Stimulated activated naive B cell treated with anti-CD40 and anti-IgM and Interleukin-4, amounts not matched to agents 10 μg/mL and 1 μg/mL and 100 μg/mL, for 72 hours (primary cell): ENCODE measurements around the gene VEGFB.
A peak's percentile ranks its signal among the peaks of the same experiment; 100 is the strongest.

ENCODE experiments used
- ATAC-seq, 2 donors: fragments of 150-1000 bp; cut with Tn5 transposase; replicated peaks; 2 replicates each; pipeline ENCODE4 v1.10.0; 2021; ENCODE audit warnings: moderate library complexity in 1 of 2
- DNase-seq: peaks from one replicate; pipeline ENCODE4 v3.0.0; 2021
- H3K27ac Mint-ChIP-seq: one replicate; pipeline ENCODE4 v1.8.0; 2022; ENCODE audit warnings: mild to moderate bottlenecking, mixed read lengths
- H3K27me3 Mint-ChIP-seq, 2 donors: one replicate each; pipeline ENCODE4 v1.8.0; 2022; ENCODE audit warnings: mixed read lengths in 2 of 2
- H3K36me3 Mint-ChIP-seq, 2 donors: one replicate each; pipeline ENCODE4 v1.8.0; 2022; ENCODE audit warnings: mixed read lengths in 2 of 2, mild to moderate bottlenecking in 1 of 2
- H3K4me1 Mint-ChIP-seq, 2 donors: one replicate each; pipeline ENCODE4 v1.8.0; 2022; ENCODE audit warnings: mixed read lengths in 2 of 2, mild to moderate bottlenecking in 1 of 2
- H3K4me3 Mint-ChIP-seq, 2 donors: one replicate each; pipeline ENCODE4 v1.8.0; 2022; ENCODE audit warnings: mild to moderate bottlenecking in 2 of 2, mixed read lengths in 2 of 2, moderate library complexity in 1 of 2
- H3K9me3 Mint-ChIP-seq, 2 donors: one replicate each; pipeline ENCODE4 v1.8.0; 2022; ENCODE audit warnings: mixed read lengths in 2 of 2, mild to moderate bottlenecking in 1 of 2

The VEGFB gene

DNA sequence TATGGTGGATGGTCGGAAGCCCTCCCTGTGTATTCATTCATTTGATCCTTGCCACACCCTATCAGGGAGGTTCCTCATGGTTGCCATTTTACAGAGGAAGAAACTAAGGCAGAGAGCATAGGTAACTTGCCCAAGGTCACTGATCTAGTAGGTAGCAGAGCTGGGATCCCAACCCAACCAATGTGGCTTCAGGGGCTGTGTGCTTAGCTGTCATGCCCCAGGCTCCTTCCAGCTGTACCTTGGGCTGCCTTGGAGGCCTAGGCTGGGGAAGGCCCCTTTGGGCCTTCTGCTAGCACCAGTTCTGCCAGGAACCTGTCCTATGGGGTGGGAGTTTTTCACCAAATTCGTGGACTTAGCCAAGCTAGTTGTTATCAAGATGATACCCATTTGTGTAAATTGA is 41.5 kb downstream of the VEGFB start:
- H3K36me3 Mint-ChIP-seq: peaks cover 12 to 16% of the 10 kb centered on the region in 2 donors
- H3K4me3 Mint-ChIP-seq: no peak overlapping the region
- H3K27me3 Mint-ChIP-seq: no peaks in the 10 kb centered on the region
- ATAC-seq (no peak), DNase-seq (no peak)
- H3K9me3 Mint-ChIP-seq: no peaks in the 10 kb centered on the region
- H3K4me1 Mint-ChIP-seq: peaks cover 8 to 24% of the 10 kb centered on the region in 2 donors
- no peak overlapping the region for H3K27ac Mint-ChIP-seq

DNA sequence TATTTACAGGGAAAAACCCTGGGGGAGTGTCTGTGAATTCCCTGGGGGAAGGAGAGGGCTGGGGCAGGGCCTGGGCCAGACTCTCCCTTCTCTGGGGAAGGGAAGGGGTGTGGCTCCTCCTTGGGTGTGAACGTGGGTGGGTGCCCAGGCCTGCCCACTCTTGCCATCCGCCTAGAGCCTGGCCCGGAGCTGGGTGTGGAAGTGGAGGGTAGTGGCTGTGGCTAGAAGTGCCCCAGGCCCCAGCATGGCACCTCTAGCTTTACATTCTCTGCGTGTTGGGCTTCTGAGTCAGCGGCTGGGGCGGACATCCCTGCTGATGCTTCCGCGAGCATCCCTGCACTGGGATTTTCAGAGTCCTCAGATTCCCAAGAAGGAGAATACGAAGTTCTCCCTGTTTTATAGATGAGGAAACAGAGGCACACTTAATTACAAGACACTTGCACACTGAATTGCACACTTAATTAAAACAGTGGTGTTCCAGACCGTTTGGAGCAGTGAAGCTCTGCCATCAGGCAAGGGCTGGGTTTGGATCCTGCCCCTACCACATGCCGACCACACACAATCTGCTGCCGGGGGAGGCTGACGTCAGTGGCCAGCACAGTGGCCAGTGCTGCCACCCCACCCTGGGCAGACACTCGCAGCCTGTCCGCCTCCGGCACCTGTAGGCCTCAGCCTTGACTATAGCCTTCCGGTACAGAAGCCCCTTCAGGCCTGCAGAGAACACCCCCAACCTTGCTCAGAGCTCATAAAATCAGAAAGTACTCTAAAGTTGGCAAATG is 42.5 kb downstream of the VEGFB start:
- no peak overlapping the region for H3K27ac Mint-ChIP-seq
- peaks cover 20 to 25% of the 10 kb centered on the region in 2 donors for H3K36me3 Mint-ChIP-seq
- no peak for ATAC-seq
- no peaks in the 10 kb centered on the region for H3K9me3 Mint-ChIP-seq
- H3K27me3 Mint-ChIP-seq: no peaks in the 10 kb centered on the region
- peaks cover 6 to 25% of the 10 kb centered on the region in 2 donors for H3K4me1 Mint-ChIP-seq
- DNase-seq: no peak
- H3K4me3 Mint-ChIP-seq: no peak overlapping the region

DNA sequence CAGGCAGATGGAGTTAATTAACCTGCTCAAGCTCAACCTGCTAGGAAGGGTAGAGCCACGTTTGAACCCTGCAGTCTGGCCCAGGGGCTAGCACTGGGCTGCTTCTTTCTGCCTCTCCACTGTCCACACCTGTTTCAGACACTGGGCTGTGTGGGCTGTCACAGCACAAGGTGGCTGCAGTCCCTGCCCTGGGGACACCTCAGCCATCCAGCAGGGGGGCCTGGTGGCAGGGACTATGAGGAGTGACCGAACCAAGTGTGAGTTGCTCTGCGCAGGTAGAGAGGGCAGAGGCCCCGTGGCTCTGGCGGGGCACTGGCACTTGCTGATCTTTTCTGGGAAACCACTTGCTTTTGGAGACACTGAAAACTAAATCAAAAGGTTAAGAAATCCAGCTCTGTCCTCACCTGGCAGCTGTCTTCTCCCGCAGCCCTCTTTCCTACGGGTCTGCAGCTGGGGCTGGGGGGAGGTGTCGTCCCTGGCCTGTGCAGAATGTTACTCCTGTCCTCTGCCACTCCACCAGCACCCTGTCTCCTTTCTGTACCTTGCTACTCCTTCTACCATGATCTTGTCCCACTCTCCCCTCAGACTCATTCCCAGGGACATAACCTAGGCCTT is 44.3 kb downstream of the VEGFB start:
- Mint-ChIP-seq H3K4me1 (peaks cover 10 to 30% of the 10 kb centered on the region in 2 donors), H3K27me3 (no peaks in the 10 kb centered on the region), H3K9me3 (no peaks in the 10 kb centered on the region), H3K4me3 (no peak overlapping the region), H3K27ac (no peak overlapping the region), H3K36me3 (peaks cover 22 to 32% of the 10 kb centered on the region in 2 donors)
- DNase-seq (no peak), ATAC-seq (no peak)

DNA sequence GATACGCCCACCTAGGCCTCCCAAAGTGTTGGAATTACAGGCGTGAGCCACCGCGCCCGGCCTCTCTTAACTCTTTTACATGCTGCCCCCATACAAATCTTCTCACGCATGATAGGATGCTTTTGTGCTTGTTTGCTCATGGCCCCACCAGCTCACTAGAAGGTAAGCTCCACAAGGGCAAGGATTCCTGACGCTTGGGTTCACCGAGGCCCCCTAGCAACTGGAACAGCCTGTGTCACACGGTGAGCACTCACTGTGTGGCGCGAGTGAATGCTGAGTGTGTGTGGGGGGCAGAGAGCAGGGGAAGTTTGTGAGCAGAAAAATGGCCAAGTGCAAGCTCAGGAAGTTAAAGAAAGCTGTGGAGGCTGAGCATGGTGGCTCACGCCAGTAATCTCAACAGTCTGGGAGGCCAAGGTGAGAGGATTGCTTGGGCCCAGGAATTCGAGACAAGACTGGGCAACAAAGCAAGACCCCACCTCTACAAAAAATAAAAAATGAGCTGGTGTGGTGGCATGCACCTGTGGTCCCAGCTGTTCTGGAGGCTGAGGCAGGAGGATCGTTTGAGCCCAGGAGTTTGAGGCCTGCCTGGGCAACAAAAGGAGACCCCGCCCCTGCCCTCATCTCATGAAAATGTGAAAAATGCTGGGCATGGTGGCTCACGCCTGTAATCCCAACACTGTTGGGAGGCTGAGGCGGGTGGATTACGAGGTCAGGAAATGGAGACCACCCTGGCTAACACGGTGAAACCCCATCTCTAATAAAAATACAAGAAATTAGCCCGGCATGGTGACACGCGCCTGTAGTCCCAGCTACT is 47.8 kb downstream of the VEGFB start:
- H3K4me1 Mint-ChIP-seq: peaks cover 23 to 41% of the 10 kb centered on the region in 2 donors
- peaks cover 19 to 30% of the 10 kb centered on the region in 2 donors for H3K36me3 Mint-ChIP-seq
- no peaks in the 10 kb centered on the region for H3K27me3 Mint-ChIP-seq
- ATAC-seq (no peak), DNase-seq (no peak)
- H3K9me3 Mint-ChIP-seq: no peaks in the 10 kb centered on the region
- H3K27ac Mint-ChIP-seq: no peak overlapping the region
- no peak overlapping the region for H3K4me3 Mint-ChIP-seq

DNA sequence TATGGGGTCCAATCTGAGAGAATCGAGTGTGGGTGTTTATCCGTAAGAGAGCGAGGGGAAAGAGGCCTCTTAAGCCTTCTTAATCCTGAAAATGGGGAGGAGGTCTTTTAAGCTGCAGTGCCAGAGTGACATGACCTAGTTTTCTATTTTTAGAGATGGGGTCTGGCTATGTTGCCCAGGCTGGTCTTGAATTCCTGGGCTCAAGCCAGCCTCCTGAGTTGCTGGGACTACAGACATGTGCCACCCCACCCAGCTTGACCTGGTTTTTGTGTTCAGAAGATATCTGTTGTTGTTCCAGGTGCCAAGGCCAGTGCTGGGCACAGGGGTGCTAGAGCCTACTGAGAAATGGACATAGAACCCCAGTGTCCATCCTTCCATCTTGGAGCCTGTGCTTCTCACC is 48.7 kb downstream of the VEGFB start:
- H3K27ac Mint-ChIP-seq: no peak overlapping the region
- peaks cover 19 to 30% of the 10 kb centered on the region in 2 donors for H3K36me3 Mint-ChIP-seq
- DNase-seq (no peak), ATAC-seq (no peak)
- peaks cover 25 to 47% of the 10 kb centered on the region in 2 donors for H3K4me1 Mint-ChIP-seq
- H3K27me3 Mint-ChIP-seq: no peaks in the 10 kb centered on the region
- H3K9me3 Mint-ChIP-seq: no peaks in the 10 kb centered on the region
- peak overlapping the region; percentile 45 to 68 for H3K4me3 Mint-ChIP-seq

DNA sequence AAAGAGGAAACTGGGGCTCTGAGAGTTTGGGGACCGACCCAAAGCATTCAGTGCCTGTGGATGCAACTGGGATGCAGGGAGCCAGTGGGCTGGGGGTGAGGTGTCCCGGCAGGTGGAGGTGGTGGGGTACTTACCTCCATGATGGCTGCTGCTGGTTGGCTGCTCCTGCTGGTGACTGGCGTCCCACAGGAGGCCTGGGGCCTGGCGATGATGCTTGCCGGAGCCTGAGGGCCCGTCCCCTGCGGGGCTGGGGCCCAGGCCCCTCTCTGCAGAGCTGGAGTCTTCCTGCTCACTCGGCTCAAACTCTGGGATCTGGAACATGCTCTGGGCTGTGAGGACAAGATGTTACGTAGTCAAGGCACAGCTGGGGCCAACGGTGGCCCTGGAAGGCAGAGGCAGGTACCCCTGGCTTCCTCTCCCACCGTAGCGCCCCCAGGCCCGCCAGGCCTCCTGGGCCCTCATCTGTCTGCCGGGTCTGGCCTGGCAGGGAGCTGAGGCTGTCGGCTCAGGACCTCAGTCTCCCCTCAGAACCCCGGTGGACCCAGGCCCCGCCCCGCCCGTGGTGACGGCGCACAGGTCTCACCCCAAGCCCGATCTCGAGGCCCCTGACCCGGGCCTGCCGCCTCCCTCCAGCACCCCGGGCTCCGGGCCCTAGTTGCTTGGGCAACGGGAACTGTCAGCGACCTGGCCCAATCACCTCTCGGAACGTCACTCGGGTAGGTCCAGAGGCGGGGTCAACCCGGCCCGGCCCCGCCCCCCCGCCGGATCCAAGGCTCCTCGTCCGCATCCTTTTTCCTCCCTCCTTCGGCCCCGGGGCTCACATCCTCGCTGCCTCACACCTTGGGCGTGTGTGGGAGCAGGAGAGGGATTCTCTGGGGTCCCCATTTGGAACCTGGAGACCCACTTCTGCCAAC is 49.9 kb downstream of the VEGFB start, which contains the start of gene BAD:
TSS of gene BAD (minus strand) at position 618 of the 914 bp plus-strand sequence. CDS start at position 321, 297 bp downstream.
- peaks cover 24 to 43% of the 10 kb centered on the region in 2 donors for H3K4me1 Mint-ChIP-seq

DNA sequence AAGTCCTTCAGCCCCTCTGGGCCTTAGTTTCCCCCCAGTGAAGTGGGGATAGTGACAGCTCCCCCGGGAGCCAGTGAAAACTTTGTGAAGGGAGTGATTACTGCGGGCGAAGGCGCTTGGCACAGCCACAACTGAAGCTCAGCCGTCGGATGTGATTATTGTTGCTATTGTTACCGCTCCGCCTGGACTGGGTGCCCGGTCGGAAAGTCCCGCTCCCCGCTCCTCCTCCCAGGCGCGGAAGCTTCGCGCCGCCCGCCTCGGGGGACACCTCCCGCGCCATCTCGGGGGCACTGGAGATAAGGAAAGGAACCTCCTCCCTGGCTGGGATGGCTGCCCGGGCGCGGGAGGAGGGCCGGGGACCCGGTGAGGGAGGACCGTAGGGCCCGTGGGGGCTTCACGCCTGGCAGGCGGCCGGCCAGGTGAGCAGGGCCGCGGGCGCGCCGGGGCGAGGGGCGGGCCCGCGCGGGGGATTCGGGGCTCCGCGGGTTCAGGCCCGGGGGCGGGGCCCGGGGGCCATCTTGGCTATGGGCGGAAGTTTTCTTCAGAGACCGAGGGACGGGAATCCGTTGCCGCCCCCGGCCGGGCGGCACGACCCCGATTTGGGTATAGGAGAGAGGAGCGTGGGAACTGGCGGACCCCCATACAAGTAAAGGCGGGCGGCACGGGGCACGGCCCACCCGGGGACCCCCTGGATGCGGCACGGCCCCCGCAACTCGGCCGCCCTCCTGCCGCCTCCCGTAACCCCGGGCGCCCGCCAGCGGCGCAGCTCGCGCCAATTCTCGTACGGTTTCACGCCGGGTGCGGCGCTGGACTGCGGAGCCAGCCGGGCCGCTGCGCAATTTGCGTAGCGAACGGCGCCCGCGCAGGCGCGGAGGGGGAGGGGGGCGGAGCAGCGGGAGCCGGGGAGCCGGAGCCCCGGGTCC is 50.8 kb downstream of the VEGFB start, which contains the start of gene GPR137:
TSS of gene GPR137 (plus strand) at position 887 of the 923 bp plus-strand sequence. CDS start 677 bp downstream, outside the sequence.
- Mint-ChIP-seq H3K4me1 (peaks cover 24 to 43% of the 10 kb centered on the region in 2 donors), H3K36me3 (peaks cover 14 to 29% of the 10 kb centered on the region in 2 donors), H3K27me3 (no peaks in the 10 kb centered on the region), H3K4me3 (peak within 1 kb of the TSS; percentile 92 to 93), H3K27ac (peak within 1 kb of the TSS; percentile 97), H3K9me3 (no peaks in the 10 kb centered on the region)
- DNase-seq: peak; percentile 85
- ATAC-seq: peak; percentile 70 to 73

More for the DNA sequence above, 49.9 kb downstream of the VEGFB start, which contains the start of gene BAD:
- Mint-ChIP-seq H3K36me3 (peaks cover 17 to 27% of the 10 kb centered on the region in 2 donors), H3K27me3 (no peaks in the 10 kb centered on the region), H3K27ac (peak within 1 kb of the TSS; percentile 97), H3K4me3 (peak within 1 kb of the TSS; percentile 92 to 93), H3K9me3 (no peaks in the 10 kb centered on the region)
- DNase-seq (peak; percentile 88), ATAC-seq (peak; percentile 89 to 91)

DNA sequence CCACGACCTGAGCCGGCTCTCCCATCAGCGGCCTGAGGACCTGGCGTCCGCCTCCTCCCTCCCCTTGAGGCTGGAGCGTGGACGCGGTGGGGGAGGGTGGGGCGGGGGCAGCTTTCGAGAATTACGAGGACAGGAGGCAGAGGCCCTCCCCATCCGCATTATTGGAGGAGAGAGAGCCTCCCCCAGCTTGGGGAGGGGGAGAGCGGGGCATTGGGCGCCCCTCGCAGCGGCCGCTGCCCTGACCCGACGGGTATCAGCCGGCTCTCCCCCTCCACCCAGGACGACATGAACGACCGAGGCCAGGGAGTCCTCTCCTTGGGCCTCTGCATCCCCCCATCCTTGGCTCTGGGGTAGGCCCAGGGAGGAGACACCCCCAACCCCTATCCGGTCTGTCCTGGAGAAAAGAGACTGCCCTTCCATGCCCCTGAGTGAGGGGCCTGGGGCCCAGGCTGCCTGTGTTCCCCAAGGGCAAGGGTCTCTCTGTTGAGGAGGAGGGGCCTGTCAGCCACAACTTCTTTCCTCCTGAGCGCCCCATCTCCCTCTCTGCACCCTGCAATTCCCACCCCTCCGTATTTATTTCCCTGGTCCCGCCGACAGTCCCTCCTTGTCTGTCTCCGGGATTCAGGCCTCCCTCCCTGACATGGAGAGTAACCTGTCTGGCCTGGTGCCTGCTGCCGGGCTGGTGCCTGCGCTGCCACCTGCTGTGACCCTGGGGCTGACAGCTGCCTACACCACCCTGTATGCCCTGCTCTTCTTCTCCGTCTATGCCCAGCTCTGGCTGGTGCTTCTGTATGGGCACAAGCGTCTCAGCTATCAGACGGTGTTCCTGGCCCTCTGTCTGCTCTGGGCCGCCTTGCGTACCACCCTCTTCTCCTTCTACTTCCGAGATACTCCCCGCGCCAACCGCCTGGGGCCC is 51.8 kb downstream of the VEGFB start:
- Mint-ChIP-seq H3K27ac (peak overlapping the region; percentile 91), H3K4me3 (peak overlapping the region; percentile 92 to 93), H3K9me3 (no peaks in the 10 kb centered on the region), H3K27me3 (peaks cover 7 to 9% of the 10 kb centered on the region in 2 donors), H3K36me3 (peaks cover 9 to 30% of the 10 kb centered on the region in 2 donors), H3K4me1 (peaks cover 27 to 50% of the 10 kb centered on the region in 2 donors)
- no peak for DNase-seq
- ATAC-seq: no peak

DNA sequence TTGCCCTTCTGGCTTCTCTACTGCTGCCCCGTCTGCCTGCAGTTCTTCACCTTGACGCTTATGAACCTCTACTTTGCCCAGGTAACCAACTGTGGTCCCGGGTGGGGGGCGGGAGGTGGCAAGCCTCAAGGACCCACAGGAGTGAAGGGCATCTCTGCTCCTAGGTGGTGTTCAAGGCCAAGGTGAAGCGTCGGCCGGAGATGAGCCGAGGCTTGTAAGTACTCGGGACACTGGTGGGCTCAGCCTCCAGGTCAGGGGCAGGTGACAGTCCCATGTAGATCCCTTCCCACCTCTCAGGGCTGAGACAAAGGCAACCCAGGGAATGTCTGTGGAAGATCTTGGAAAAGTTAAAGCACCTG is 52.4 kb downstream of the VEGFB start:
- Mint-ChIP-seq H3K9me3 (no peaks in the 10 kb centered on the region), H3K36me3 (peaks cover 5 to 23% of the 10 kb centered on the region in 2 donors), H3K4me3 (peak overlapping the region; percentile 90 to 93), H3K27ac (peak overlapping the region; percentile 91), H3K27me3 (peaks cover 8 to 9% of the 10 kb centered on the region in 2 donors), H3K4me1 (peaks cover 27 to 44% of the 10 kb centered on the region in 2 donors)
- no peak for DNase-seq
- ATAC-seq: no peak

DNA sequence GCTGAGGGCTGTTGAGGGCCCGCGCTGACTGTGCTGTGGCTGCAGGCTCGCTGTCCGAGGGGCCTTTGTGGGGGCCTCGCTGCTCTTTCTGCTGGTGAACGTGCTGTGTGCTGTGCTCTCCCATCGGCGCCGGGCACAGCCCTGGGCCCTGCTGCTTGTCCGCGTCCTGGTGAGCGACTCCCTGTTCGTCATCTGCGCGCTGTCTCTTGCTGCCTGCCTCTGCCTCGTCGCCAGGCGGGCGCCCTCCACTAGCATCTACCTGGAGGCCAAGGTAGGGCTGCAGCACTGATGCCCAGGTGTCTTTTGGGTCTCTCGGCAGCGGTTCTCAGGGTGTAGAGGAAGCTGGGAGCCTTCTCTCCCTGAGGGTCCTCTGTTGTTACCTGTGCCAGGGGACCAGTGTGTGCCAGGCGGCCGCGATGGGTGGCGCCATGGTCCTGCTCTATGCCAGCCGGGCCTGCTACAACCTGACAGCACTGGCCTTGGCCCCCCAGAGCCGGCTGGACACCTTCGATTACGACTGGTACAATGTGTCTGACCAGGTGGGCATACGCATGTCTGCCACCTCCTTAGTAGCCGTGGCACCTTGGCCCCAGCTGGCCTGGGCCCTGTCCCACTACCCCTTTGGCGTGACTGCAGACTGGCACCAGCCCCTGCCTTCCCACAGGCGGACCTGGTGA is 53.4 kb downstream of the VEGFB start:
- peak overlapping the region in 1 of 2 donors; percentile 52 for H3K4me3 Mint-ChIP-seq
- ATAC-seq (no peak), DNase-seq (no peak)
- H3K27ac Mint-ChIP-seq: peak overlapping the region; percentile 56
- peaks cover 4 to 17% of the 10 kb centered on the region in 2 donors for H3K36me3 Mint-ChIP-seq
- no peaks in the 10 kb centered on the region for H3K9me3 Mint-ChIP-seq
- H3K4me1 Mint-ChIP-seq: peaks cover 27 to 47% of the 10 kb centered on the region in 2 donors
- peaks cover 13 to 14% of the 10 kb centered on the region in 2 donors for H3K27me3 Mint-ChIP-seq

DNA sequence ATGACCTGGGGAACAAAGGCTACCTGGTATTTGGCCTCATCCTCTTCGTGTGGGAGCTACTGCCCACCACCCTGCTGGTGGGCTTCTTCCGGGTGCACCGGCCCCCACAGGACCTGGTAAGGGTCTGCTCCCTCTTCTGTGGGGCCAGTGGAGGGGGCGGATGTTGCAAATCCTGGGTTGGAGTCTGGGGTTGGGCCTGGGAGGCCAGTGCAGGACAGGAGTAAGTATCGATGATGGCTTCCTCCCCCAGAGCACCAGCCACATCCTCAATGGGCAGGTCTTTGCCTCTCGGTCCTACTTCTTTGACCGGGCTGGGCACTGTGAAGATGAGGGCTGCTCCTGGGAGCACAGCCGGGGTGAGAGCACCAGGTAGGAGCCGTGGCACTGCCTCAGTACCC is 54.0 kb downstream of the VEGFB start:
- H3K4me3 Mint-ChIP-seq: no peak overlapping the region
- no peak for ATAC-seq

More for the DNA sequence above, 54.0 kb downstream of the VEGFB start:
- Mint-ChIP-seq H3K36me3 (peaks cover 3 to 15% of the 10 kb centered on the region in 2 donors), H3K27ac (no peak overlapping the region), H3K27me3 (peaks cover 17 to 19% of the 10 kb centered on the region in 2 donors), H3K4me1 (peaks cover 23 to 46% of the 10 kb centered on the region in 2 donors), H3K9me3 (no peaks in the 10 kb centered on the region)
- DNase-seq: no peak
